Colonic mucosa (tissue), 4 donors: ENCODE results near the gene DNAH12. TPM values are rescaled to one million over a fixed set of nuclear protein-coding genes. Genes with fewer than 3 reads are reported as not detected.
"Not testable (repeated sequence)": the region's sequence is repeated elsewhere in the genome, so short reads cannot be mapped to it uniquely, and the experiment has no call there.

Experiments
- DNase-seq: peaks from one replicate; pipeline ENCODE4 v3.0.0-alpha.2; 2020
- H3K27ac ChIP-seq: fragments of 200-600 bp; one replicate; pipeline ENCODE4 v1.8.0; 2021
- H3K27me3 ChIP-seq: fragments of 200-600 bp; one replicate; pipeline ENCODE4 v1.8.0; 2021
- H3K36me3 ChIP-seq: fragments of 200-600 bp; one replicate; pipeline ENCODE4 v1.8.0; 2021
- H3K4me1 ChIP-seq: fragments of 200-600 bp; one replicate; pipeline ENCODE4 v1.8.0; 2021; ENCODE audit warnings: mild to moderate bottlenecking
- H3K4me3 ChIP-seq: fragments of 200-600 bp; one replicate; pipeline ENCODE4 v1.8.0; 2021
- H3K9ac ChIP-seq, 2 donors: one replicate each; pipeline ENCODE4 v1.7.0; 2013; ENCODE audit warnings: control low read depth in 2 of 2, low read depth in 2 of 2, low read length in 2 of 2
- H3K9me3 ChIP-seq: fragments of 200-600 bp; one replicate; pipeline ENCODE4 v1.8.0; 2021
- intact Hi-C: fragments of 100-400 bp; cut with DNase I; formaldehyde crosslinking; loops from one replicate; pipeline ENCODE4 v1.14.1; 2022
- total RNA-seq, 2 donors: library from RNA; stranded (reverse); fragmentation: NEBNext Ultra II Directional in 1 of 2; extraction: Animal tissue kit (Norgen Biotek cat#: 25700) in 1 of 2; gene quantifications; one replicate each; pipeline ENCODE4 v1.2.1, GENCODE V29; 2021
- TF ChIP-seq, protein P1 (sequence below): fragments of 200-600 bp; IDR thresholded peaks from one replicate; pipeline ENCODE4 v1.8.0; 2022; ENCODE audit warnings: antibody characterized with exemption, mild to moderate bottlenecking
- donor health status: healthy.
- donor health status: DM: no; HTN: no; CAD: no.
- donor health status: DM: no; HTN: no; CAD: no.

DNAH12 gene
- total RNA-seq, 2 donors from 2014 or later, result 0.02 to 0.05 TPM

GRCh38 chr3:57354768-57355167, 189.4 kb downstream of the DNAH12 start:
- no peak for DNase-seq
- Histone ChIP-seq H3K27ac (no peak overlapping the region), H3K4me1 (no peaks in the 10 kb centered on the region), H3K9ac (no peak overlapping the region), H3K36me3 (no peaks in the 10 kb centered on the region), H3K4me3 (no peak overlapping the region), H3K27me3 (no peaks in the 10 kb centered on the region), H3K9me3 (no peaks in the 10 kb centered on the region)
- intact Hi-C loops, result no loop called here
- TF ChIP-seq, protein P1, sequence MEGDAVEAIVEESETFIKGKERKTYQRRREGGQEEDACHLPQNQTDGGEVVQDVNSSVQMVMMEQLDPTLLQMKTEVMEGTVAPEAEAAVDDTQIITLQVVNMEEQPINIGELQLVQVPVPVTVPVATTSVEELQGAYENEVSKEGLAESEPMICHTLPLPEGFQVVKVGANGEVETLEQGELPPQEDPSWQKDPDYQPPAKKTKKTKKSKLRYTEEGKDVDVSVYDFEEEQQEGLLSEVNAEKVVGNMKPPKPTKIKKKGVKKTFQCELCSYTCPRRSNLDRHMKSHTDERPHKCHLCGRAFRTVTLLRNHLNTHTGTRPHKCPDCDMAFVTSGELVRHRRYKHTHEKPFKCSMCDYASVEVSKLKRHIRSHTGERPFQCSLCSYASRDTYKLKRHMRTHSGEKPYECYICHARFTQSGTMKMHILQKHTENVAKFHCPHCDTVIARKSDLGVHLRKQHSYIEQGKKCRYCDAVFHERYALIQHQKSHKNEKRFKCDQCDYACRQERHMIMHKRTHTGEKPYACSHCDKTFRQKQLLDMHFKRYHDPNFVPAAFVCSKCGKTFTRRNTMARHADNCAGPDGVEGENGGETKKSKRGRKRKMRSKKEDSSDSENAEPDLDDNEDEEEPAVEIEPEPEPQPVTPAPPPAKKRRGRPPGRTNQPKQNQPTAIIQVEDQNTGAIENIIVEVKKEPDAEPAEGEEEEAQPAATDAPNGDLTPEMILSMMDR, result no peak

GRCh38 chr3:57350271-57350670, 193.9 kb downstream of the DNAH12 start:
- Histone ChIP-seq H3K4me1 (no peaks in the 10 kb centered on the region), H3K4me3 (no peak overlapping the region), H3K27me3 (no peaks in the 10 kb centered on the region), H3K36me3 (no peaks in the 10 kb centered on the region), H3K9me3 (no peaks in the 10 kb centered on the region), H3K9ac (no peak overlapping the region), H3K27ac (no peak overlapping the region)
- intact Hi-C loops, result no loop called here
- TF ChIP-seq, protein P1, result no peak
- DNase-seq, result no peak

- DNase-seq, H3K27ac ChIP-seq, H3K27me3 ChIP-seq, H3K4me1 ChIP-seq, H3K36me3 ChIP-seq, H3K9me3 ChIP-seq, H3K9ac ChIP-seq, H3K4me3 ChIP-seq, intact Hi-C loops: not testable (repeated sequence)
Measured at GRCh38 chr3:57339071-57339642, 205.0 kb downstream of the DNAH12 start.

- H3K9ac ChIP-seq, H3K4me1 ChIP-seq, H3K36me3 ChIP-seq, H3K27ac ChIP-seq, H3K4me3 ChIP-seq, H3K27me3 ChIP-seq, intact Hi-C loops, DNase-seq, H3K9me3 ChIP-seq: not testable (repeated sequence)
Measured at GRCh38 chr3:57338272-57339070, 205.7 kb downstream of the DNAH12 start.

- Histone ChIP-seq H3K27ac (no peak overlapping the region), H3K4me3 (no peak overlapping the region), H3K36me3 (no peaks in the 10 kb centered on the region), H3K27me3 (no peaks in the 10 kb centered on the region), H3K9ac (no peak overlapping the region), H3K4me1 (no peaks in the 10 kb centered on the region), H3K9me3 (no peaks in the 10 kb centered on the region)
- intact Hi-C loops, result no loop called here
- TF ChIP-seq, protein P1, result no peak
- no peak for DNase-seq
Measured at GRCh38 chr3:57335283-57335938, 208.7 kb downstream of the DNAH12 start.

- TF ChIP-seq, protein P1, result no peak
- Histone ChIP-seq H3K4me1 (no peaks in the 10 kb centered on the region), H3K9me3 (no peaks in the 10 kb centered on the region), H3K27me3 (no peaks in the 10 kb centered on the region), H3K4me3 (no peak overlapping the region), H3K27ac (no peak overlapping the region), H3K9ac (no peak overlapping the region), H3K36me3 (no peaks in the 10 kb centered on the region)
- no peak for DNase-seq
- intact Hi-C loops, result no loop called here
Measured at GRCh38 chr3:57331078-57331610, 213.0 kb downstream of the DNAH12 start.

DNA sequence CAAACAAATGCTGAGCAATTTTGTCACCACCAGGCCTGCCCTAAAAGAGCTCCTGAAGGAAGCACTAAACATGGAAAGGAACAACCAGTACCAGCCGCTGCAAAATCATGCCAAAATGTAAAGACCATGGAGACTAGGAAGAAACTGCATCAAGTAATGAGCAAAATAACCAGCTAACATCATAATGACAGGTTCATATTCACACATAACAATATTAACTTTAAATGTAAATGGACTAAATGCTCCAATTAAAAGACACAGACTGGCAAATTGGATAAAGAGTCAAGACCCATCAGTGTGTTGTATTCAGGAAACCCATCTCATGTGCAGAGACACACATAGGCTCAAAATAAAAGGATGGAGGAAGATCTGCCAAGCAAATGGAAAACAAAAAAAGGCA, 217.6 kb downstream of the DNAH12 start:
- H3K27ac ChIP-seq, H3K36me3 ChIP-seq, DNase-seq, H3K9ac ChIP-seq, H3K27me3 ChIP-seq, H3K4me3 ChIP-seq, H3K4me1 ChIP-seq, intact Hi-C loops, H3K9me3 ChIP-seq: not testable (repeated sequence)
